SK-N-SH (cell line): ENCODE results near the gene SACM1L. TPM values are rescaled to one million over a fixed set of nuclear protein-coding genes. Genes with fewer than 3 reads are reported as not detected.

Source experiments
- CTCF ChIA-PET: fragments of 300-600, 350-600 bp; formaldehyde crosslinking; extraction: SDS; loops from one replicate; lab custom pipeline; 2021; lab: Yijun Ruan, JAX
- POLR2A ChIA-PET: fragments of 350-600 bp; sonication (Branson Sonifier 250); formaldehyde crosslinking; extraction: SDS; loops from one replicate; lab custom pipeline; 2020; ENCODE audit warnings: antibody characterized with exemption, inconsistent platforms; lab: Yijun Ruan, JAX
- DNase-seq: peaks from one replicate; pipeline ENCODE4 v3.0.0; 2012
- H2AFZ ChIP-seq: fragments of 200-600 bp; sonication (generic); 2 replicates; pipeline ENCODE4 v1.8.1; 2016; ENCODE audit warnings: antibody characterized with exemption, mild to moderate bottlenecking, low read depth
- H3F3A ChIP-seq: fragments of 200-600 bp; sonication (generic); replicated peaks from 2 replicates; pipeline ENCODE3; 2016; ENCODE audit warnings: antibody characterized with exemption, mild to moderate bottlenecking; ENCODE audit not compliant: insufficient read depth
- H3K27ac ChIP-seq, 2 experiments: fragments of 200-500 bp in 1 of 2; fragments of 200-600 bp in 1 of 2; sonication (Bioruptor generic) in 1 of 2; sonication (generic), shearing (Covaris generic) in 1 of 2; 2 replicates each; pipeline versions ENCODE4 v1.5.1 to v1.6.1; 2014 to 2016; ENCODE audit warnings: low read depth in 2 of 2, inconsistent platforms in 1 of 2, low read length in 1 of 2, mild to moderate bottlenecking in 1 of 2, mixed read lengths in 1 of 2
- H3K27me3 ChIP-seq: fragments of 200-600 bp; sonication (generic), shearing (Covaris generic); 2 replicates; pipeline ENCODE4 v1.6.1; 2016; ENCODE audit warnings: mixed run types; ENCODE audit not compliant: insufficient read depth
- H3K36me3 ChIP-seq, 2 experiments: fragments of 200-500 bp in 1 of 2; fragments of 200-600 bp in 1 of 2; sonication (Bioruptor generic) in 1 of 2; sonication (generic) in 1 of 2; replicated peaks in 1 of 2; 2 replicates each; pipeline versions ENCODE3 to v1.5.1; 2014 to 2016; ENCODE audit warnings: low read length in 1 of 2, mild to moderate bottlenecking in 1 of 2; ENCODE audit not compliant: insufficient read depth in 2 of 2, control insufficient read depth in 1 of 2
- H3K4me1 ChIP-seq, 2 experiments: fragments of 200-500 bp in 1 of 2; fragments of 200-600 bp in 1 of 2; sonication (Bioruptor generic) in 1 of 2; sonication (generic), shearing (Covaris generic) in 1 of 2; 2 replicates each; pipeline versions ENCODE4 v1.5.1 to v1.6.1; 2014 to 2016; ENCODE audit warnings: low read depth in 1 of 2, low read length in 1 of 2, mixed run types in 1 of 2; ENCODE audit not compliant: insufficient read depth in 2 of 2, control insufficient read depth in 1 of 2
- H3K4me2 ChIP-seq: fragments of 200-600 bp; sonication (generic), shearing (Covaris generic); 2 replicates; pipeline ENCODE4 v1.6.1; 2017; ENCODE audit warnings: mixed run types
- H3K4me3 ChIP-seq, 2 experiments: fragments of 200-500 bp in 1 of 2; fragments of 200-600 bp in 1 of 2; sonication (Bioruptor generic) in 1 of 2; sonication (generic), shearing (Covaris generic) in 1 of 2; 2 replicates each; pipeline versions ENCODE4 v1.5.1 to v1.8.1; 2014 to 2016; ENCODE audit warnings: low read depth in 2 of 2, inconsistent platforms in 1 of 2, low read length in 1 of 2, mild to moderate bottlenecking in 1 of 2, mixed read lengths in 1 of 2, moderate library complexity in 1 of 2
- H3K79me2 ChIP-seq: fragments of 200-600 bp; sonication (generic); 2 replicates; pipeline ENCODE4 v1.8.1; 2017; ENCODE audit warnings: mild to moderate bottlenecking; ENCODE audit not compliant: insufficient read depth
- H3K9ac ChIP-seq: fragments of 200-600 bp; sonication (generic); 2 replicates; pipeline ENCODE4 v1.6.1; 2017; ENCODE audit warnings: mixed run types
- H3K9me2 ChIP-seq: fragments of 200-600 bp; sonication (generic); 2 replicates; pipeline ENCODE4 v1.6.1; 2017; ENCODE audit warnings: mixed run types
- H3K9me3 ChIP-seq: fragments of 200-600 bp; sonication (generic); 2 replicates; pipeline ENCODE4 v1.6.1; 2017; ENCODE audit warnings: mixed run types, mild to moderate bottlenecking, moderate library complexity
- H4K20me1 ChIP-seq: fragments of 200-600 bp; sonication (generic); 2 replicates; pipeline ENCODE4 v1.6.1; 2017; ENCODE audit warnings: mild to moderate bottlenecking, mixed run types; ENCODE audit not compliant: insufficient read depth
- EZH2phosphoT487 ChIP-seq: fragments of 200-600 bp; sonication (generic); IDR thresholded peaks from 2 replicates; pipeline ENCODE4 v1.6.1; 2017; ENCODE audit warnings: low read depth, mixed run types, mild to moderate bottlenecking, antibody characterized with exemption, moderate library complexity, borderline replicate concordance
- FOXJ3 ChIP-seq: sonication (generic); formaldehyde crosslinking; IDR thresholded peaks from 2 replicates; pipeline ENCODE4 v1.5.1; 2020; ENCODE audit warnings: mild to moderate bottlenecking, missing genetic modification reagents
- GABPA ChIP-seq: IDR thresholded peaks from 2 replicates; pipeline ENCODE4 v1.4.0; 2012; ENCODE audit warnings: low read depth, mild to moderate bottlenecking
- IRF3 ChIP-seq: fragments of 150-350 bp; IDR thresholded peaks from 2 replicates; pipeline ENCODE4 v1.6.1; 2016; ENCODE audit warnings: mild to moderate bottlenecking, low read depth, low read length
- JUND ChIP-seq: IDR thresholded peaks from 2 replicates; pipeline ENCODE4 v1.4.0; 2012
- MXI1 ChIP-seq: IDR thresholded peaks from 2 replicates; pipeline ENCODE4 v1.6.1; 2012; ENCODE audit warnings: mild to moderate bottlenecking, low read depth, low read length, improper control_type of control experiment
- NRF1 ChIP-seq: IDR thresholded peaks from 2 replicates; pipeline ENCODE4 v1.6.1; 2012; ENCODE audit warnings: low read depth, mild to moderate bottlenecking, low read length
- RCOR1 ChIP-seq: fragments of 150-350 bp; IDR thresholded peaks from 2 replicates; pipeline ENCODE4 v1.6.1; 2017; ENCODE audit warnings: antibody characterized with exemption, low read length
- RFX5 ChIP-seq: IDR thresholded peaks from 2 replicates; pipeline ENCODE4 v1.6.1; 2012; ENCODE audit warnings: mild to moderate bottlenecking, improper control_type of control experiment, low read length
- SMC3 ChIP-seq: IDR thresholded peaks from 2 replicates; pipeline ENCODE4 v1.6.1; 2012; ENCODE audit warnings: low read depth, low read length, improper control_type of control experiment
- TAF1 ChIP-seq: IDR thresholded peaks from 2 replicates; pipeline ENCODE4 v1.6.1; 2012; ENCODE audit warnings: low read depth, mild to moderate bottlenecking, low read length, moderate library complexity, borderline replicate concordance
- YY1 ChIP-seq: IDR thresholded peaks from 2 replicates; pipeline ENCODE4 v1.4.0; 2012; ENCODE audit warnings: low read depth, mild to moderate bottlenecking
- WGBS: methylation state at CpG from one replicate; pipeline ENCODE4 v1.1.6; 2017; ENCODE audit warnings: low lambda C conversion rate; 5-methylcytosine and 5-hydroxymethylcytosine counted together
- polyA plus RNA-seq, 3 experiments: library from polyadenylated mRNA; depleted of rRNA; stranded (reverse); fragments of >200 nt; gene quantifications; 2 replicates each; pipeline ENCODE4 v1.2.3, GENCODE V29; 2012
- TF ChIP-seq, protein P1 (sequence below): IDR thresholded peaks from 2 replicates; pipeline ENCODE4 v1.4.0; 2012; ENCODE audit warnings: low read depth, borderline replicate concordance

Gene SACM1L
- polyA plus RNA-seq, 1 of the 3 experiments (the other 2 are of a cell fraction): 11.2 TPM

GRCh38 chr3:45787551-45787950 lies 98.4 kb downstream of the SACM1L start:
- no peaks in the 10 kb centered on the region for H3F3A ChIP-seq
- no peaks in the 10 kb centered on the region for H3K36me3 ChIP-seq
- H2AFZ ChIP-seq: no peak overlapping the region
- no peaks in the 10 kb centered on the region for H3K4me1 ChIP-seq
- H3K9me2 ChIP-seq: no peaks in the 10 kb centered on the region
- no peak overlapping the region for H3K9ac ChIP-seq
- H4K20me1 ChIP-seq: no peaks in the 10 kb centered on the region
- no peak for DNase-seq
- H3K79me2 ChIP-seq: no peaks in the 10 kb centered on the region
- 81% methylated on average over 2 of the region's 2 CpGs for WGBS
- H3K4me2 ChIP-seq: no peak overlapping the region
- H3K27ac ChIP-seq: no peak overlapping the region
- no peak overlapping the region for H3K4me3 ChIP-seq
- CTCF ChIA-PET: interaction anchor here (1.2 kb wide), 1 partner anchor 21 kb away, joined by 4 read pairs; no protein-coding TSS in a partner anchor
- no peaks in the 10 kb centered on the region for H3K27me3 ChIP-seq
- no peaks in the 10 kb centered on the region; the same call in 1 of the 2 replicates for H3K9me3 ChIP-seq
- POLR2A ChIA-PET: no interaction called here
- no peak for TF ChIP-seq JUND
- TF ChIP-seq, all 33 proteins: peak for 0

DNA sequence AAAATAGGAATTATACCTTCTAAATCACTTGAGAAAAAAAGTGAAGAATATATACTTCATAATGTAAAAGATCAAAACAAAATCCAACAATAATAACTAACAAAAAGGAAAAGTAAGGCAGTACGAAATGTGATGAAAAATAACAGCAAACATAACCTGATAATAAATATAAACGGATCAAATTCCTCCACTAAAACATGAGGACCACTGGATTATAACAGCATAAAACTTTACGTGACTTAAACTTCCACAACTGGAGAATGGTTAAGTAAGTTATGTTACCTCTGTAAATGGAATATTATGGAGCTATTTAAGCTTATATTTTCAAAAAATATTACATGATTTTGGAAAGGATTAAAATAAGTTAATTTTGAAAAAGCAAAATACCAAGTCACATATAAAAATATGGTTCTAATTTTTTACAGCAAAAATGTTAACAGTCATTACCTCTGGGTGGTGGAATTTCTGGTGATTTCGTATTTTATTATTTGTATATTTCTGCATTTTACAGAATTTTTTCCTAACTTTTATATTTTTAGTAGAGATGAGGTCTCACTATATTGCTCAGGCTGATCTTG lies 100.1 kb downstream of the SACM1L start:
- H3K4me3 ChIP-seq: no peak overlapping the region
- no peak overlapping the region for H3K4me2 ChIP-seq
- no peak overlapping the region for H3K9ac ChIP-seq
- TF ChIP-seq JUND (no peak), MXI1 (no peak), TAF1 (no peak), FOXJ3 (CRISPR knock-in tag) (no peak), RCOR1 (no peak), RFX5 (no peak), GABPA (no peak), SMC3 (no peak)
- TF ChIP-seq, protein P1, sequence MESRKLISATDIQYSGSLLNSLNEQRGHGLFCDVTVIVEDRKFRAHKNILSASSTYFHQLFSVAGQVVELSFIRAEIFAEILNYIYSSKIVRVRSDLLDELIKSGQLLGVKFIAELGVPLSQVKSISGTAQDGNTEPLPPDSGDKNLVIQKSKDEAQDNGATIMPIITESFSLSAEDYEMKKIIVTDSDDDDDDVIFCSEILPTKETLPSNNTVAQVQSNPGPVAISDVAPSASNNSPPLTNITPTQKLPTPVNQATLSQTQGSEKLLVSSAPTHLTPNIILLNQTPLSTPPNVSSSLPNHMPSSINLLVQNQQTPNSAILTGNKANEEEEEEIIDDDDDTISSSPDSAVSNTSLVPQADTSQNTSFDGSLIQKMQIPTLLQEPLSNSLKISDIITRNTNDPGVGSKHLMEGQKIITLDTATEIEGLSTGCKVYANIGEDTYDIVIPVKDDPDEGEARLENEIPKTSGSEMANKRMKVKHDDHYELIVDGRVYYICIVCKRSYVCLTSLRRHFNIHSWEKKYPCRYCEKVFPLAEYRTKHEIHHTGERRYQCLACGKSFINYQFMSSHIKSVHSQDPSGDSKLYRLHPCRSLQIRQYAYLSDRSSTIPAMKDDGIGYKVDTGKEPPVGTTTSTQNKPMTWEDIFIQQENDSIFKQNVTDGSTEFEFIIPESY: no peak
- POLR2A ChIA-PET: no interaction called here
- WGBS: 26% methylated on average over 4 of the region's 4 CpGs
- H3K27me3 ChIP-seq: peaks cover 6% of the 10 kb centered on the region; the same call in 1 of the 2 replicates
- CTCF ChIA-PET: interaction anchor here (1.4 kb wide), 1 partner anchor 29 kb away, joined by 4 read pairs; no protein-coding TSS in a partner anchor
- no peaks in the 10 kb centered on the region for H3F3A ChIP-seq
- H3K4me1 ChIP-seq: no peaks in the 10 kb centered on the region
- no peaks in the 10 kb centered on the region for H3K9me2 ChIP-seq
- H3K36me3 ChIP-seq: no peaks in the 10 kb centered on the region
- H2AFZ ChIP-seq: no peak overlapping the region
- no peak overlapping the region for H3K27ac ChIP-seq
- no peak for DNase-seq
- no peaks in the 10 kb centered on the region; the same call in 1 of the 2 replicates for H3K9me3 ChIP-seq
- H3K79me2 ChIP-seq: no peaks in the 10 kb centered on the region
- no peaks in the 10 kb centered on the region for H4K20me1 ChIP-seq

GRCh38 chr3:45790596-45790995 lies 101.4 kb downstream of the SACM1L start:
- DNase-seq: no peak
- no peaks in the 10 kb centered on the region for H3F3A ChIP-seq

More at GRCh38 chr3:45790596-45790995, 101.4 kb downstream of the SACM1L start:
- ChIA-PET POLR2A (no interaction called here), CTCF (interaction anchor here (0.5 kb wide), 1 partner anchor 37 kb away, joined by 3 read pairs; no protein-coding TSS in a partner anchor)
- H3K4me1 ChIP-seq: no peaks in the 10 kb centered on the region
- 21% methylated on average over 2 of the region's 2 CpGs for WGBS
- no peaks in the 10 kb centered on the region; the same call in 1 of the 2 replicates for H3K9me3 ChIP-seq
- H3K4me2 ChIP-seq: no peak overlapping the region
- H3K27me3 ChIP-seq: peaks cover 11% of the 10 kb centered on the region
- no peak overlapping the region for H3K27ac ChIP-seq
- TF ChIP-seq IRF3 (no peak), YY1 (no peak), EZH2phosphoT487 (no peak), NRF1 (no peak)
- no peaks in the 10 kb centered on the region for H3K79me2 ChIP-seq
- no peaks in the 10 kb centered on the region for H4K20me1 ChIP-seq
- no peak overlapping the region for H3K9ac ChIP-seq
- H2AFZ ChIP-seq: no peak overlapping the region
- no peaks in the 10 kb centered on the region for H3K9me2 ChIP-seq
- H3K36me3 ChIP-seq: no peaks in the 10 kb centered on the region
- no peak overlapping the region for H3K4me3 ChIP-seq
